HepG2 (cell line): ENCODE data around the gene STH. TPM values are rescaled to one million over a fixed set of nuclear protein-coding genes. Genes with fewer than 3 reads are reported as not detected.

Source experiments
- DPF2 ChIP-seq: sonication (generic); formaldehyde crosslinking; IDR thresholded peaks from 2 replicates; pipeline ENCODE4 v1.4.0; 2020; ENCODE audit warnings: mild to moderate bottlenecking, low read depth, missing genetic modification reagents, borderline replicate concordance
- ELF1 ChIP-seq: sonication (generic); formaldehyde crosslinking; IDR thresholded peaks from 2 replicates; pipeline ENCODE4 v1.4.0; 2020; ENCODE audit warnings: missing genetic modification reagents
- HNRNPL ChIP-seq: fragments of 200-400 bp; formaldehyde crosslinking; IDR thresholded peaks from 2 replicates; pipeline ENCODE4 v1.6.1; 2017; ENCODE audit warnings: mild to moderate bottlenecking, low read depth, low read length
- HOXD1 ChIP-seq: sonication (generic); formaldehyde crosslinking; IDR thresholded peaks from 2 replicates; pipeline ENCODE4 v1.5.0; 2020; ENCODE audit warnings: missing genetic modification reagents
- KLF15 ChIP-seq: sonication (generic); formaldehyde crosslinking; IDR thresholded peaks from 2 replicates; pipeline ENCODE4 v1.8.1; 2023; ENCODE audit warnings: borderline replicate concordance, mild to moderate bottlenecking, inconsistent platforms, missing genetic modification reagents, mixed read lengths
- TCF7 ChIP-seq: sonication (generic); IDR thresholded peaks from 2 replicates; pipeline ENCODE4 v1.6.1; 2016; ENCODE audit warnings: antibody characterized with exemption, low read depth
- YEATS4 ChIP-seq: sonication (generic); formaldehyde crosslinking; IDR thresholded peaks from 2 replicates; pipeline ENCODE4 v1.4.0; 2020; ENCODE audit warnings: missing genetic modification reagents, borderline replicate concordance
- ZFP36L2 ChIP-seq: sonication (generic); formaldehyde crosslinking; IDR thresholded peaks from 2 replicates; pipeline ENCODE4 v1.4.0; 2020; ENCODE audit warnings: missing genetic modification reagents
- ZNF101 ChIP-seq: sonication (generic); formaldehyde crosslinking; IDR thresholded peaks from 2 replicates; pipeline ENCODE4 v1.4.0; 2020; ENCODE audit warnings: mild to moderate bottlenecking, low read depth, missing genetic modification reagents, borderline replicate concordance
- ZNF263 ChIP-seq: sonication (generic); formaldehyde crosslinking; IDR thresholded peaks from 2 replicates; pipeline ENCODE4 v1.4.0; 2020; ENCODE audit warnings: missing genetic modification reagents
- ZNF510 ChIP-seq: sonication (generic); formaldehyde crosslinking; IDR thresholded peaks from 2 replicates; pipeline ENCODE4 v1.4.0; 2020; ENCODE audit warnings: low read depth, mild to moderate bottlenecking, missing genetic modification reagents
- ZSCAN31 ChIP-seq: sonication (generic); formaldehyde crosslinking; IDR thresholded peaks from 2 replicates; pipeline ENCODE4 v1.5.0; 2020; ENCODE audit warnings: low read depth, mild to moderate bottlenecking, missing genetic modification reagents
- polyA plus RNA-seq, 8 experiments: library from polyadenylated mRNA; depleted of rRNA in 3 of 8; stranded (reverse) in 7 of 8; unstranded in 1 of 8; fragments of >200 nt; fragmentation: Illumina TruSeq in 4 of 8; extraction: Trizol in 4 of 8; gene quantifications; 2 replicates each; pipeline versions ENCODE4 v1.2.1 to v1.2.3, GENCODE V29; 2011 to 2016; ENCODE audit warnings: low read depth in 4 of 8, missing spikeins in 1 of 8, mixed read lengths in 1 of 8; ENCODE audit not compliant: insufficient read depth in 1 of 8
- total RNA-seq, 5 experiments: library from RNA; depleted of rRNA; stranded (reverse); fragments of >200 nt; fragmentation: Illumina TruSeq; extraction: Trizol; gene quantifications; 2 replicates each; pipeline ENCODE4 v1.2.3, GENCODE V29; 2016; ENCODE audit warnings: low read depth in 1 of 5
- TF ChIP-seq, protein P1 (sequence below): sonication (generic); formaldehyde crosslinking; IDR thresholded peaks from 2 replicates; pipeline ENCODE4 v1.5.1; 2020; ENCODE audit warnings: mild to moderate bottlenecking, missing genetic modification reagents, borderline replicate concordance
- TF ChIP-seq, protein P2 (sequence below): sonication (generic); formaldehyde crosslinking; IDR thresholded peaks from 2 replicates; pipeline ENCODE4 v1.4.0; 2020; ENCODE audit warnings: mild to moderate bottlenecking, low read depth, missing genetic modification reagents
- TF ChIP-seq, protein P3 (sequence below): sonication (generic); formaldehyde crosslinking; IDR thresholded peaks from 2 replicates; pipeline ENCODE4 v1.5.0; 2020; ENCODE audit warnings: mild to moderate bottlenecking, low read depth, missing genetic modification reagents, borderline replicate concordance
- TF ChIP-seq, protein P4 (sequence below): sonication (generic); formaldehyde crosslinking; IDR thresholded peaks from 2 replicates; pipeline ENCODE4 v1.4.0; 2020; ENCODE audit warnings: missing genetic modification reagents, mild to moderate bottlenecking, borderline replicate concordance

The STH gene
- total and polyA plus RNA-seq, 2 of the 13 experiments (the other 11 are each of a cell fraction or from before 2014, with no cell fraction given), result not detected

DNA sequence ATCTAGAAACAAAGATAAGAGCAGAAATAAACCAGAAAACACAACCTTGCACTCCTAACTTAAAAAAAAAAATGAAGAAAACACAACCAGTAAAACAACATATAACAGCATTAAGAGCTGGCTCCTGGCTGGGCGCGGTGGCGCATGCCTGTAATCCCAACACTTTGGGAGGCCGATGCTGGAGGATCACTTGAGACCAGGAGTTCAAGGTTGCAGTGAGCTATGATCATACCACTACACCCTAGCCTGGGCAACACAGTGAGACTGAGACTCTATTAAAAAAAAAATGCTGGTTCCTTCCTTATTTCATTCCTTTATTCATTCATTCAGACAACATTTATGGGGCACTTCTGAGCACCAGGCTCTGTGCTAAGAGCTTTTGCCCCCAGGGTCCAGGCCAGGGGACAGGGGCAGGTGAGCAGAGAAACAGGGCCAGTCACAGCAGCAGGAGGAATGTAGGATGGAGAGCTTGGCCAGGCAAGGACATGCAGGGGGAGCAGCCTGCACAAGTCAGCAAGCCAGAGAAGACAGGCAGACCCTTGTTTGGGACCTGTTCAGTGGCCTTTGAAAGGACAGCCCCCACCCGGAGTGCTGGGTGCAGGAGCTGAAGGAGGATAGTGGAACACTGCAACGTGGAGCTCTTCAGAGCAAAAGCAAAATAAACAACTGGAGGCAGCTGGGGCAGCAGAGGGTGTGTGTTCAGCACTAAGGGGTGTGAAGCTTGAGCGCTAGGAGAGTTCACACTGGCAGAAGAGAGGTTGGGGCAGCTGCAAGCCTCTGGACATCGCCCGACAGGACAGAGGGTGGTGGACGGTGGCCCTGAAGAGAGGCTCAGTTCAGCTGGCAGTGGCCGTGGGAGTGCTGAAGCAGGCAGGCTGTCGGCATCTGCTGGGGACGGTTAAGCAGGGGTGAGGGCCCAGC lies 2.6 kb downstream of the STH start (continued):
- TF ChIP-seq, protein P1, sequence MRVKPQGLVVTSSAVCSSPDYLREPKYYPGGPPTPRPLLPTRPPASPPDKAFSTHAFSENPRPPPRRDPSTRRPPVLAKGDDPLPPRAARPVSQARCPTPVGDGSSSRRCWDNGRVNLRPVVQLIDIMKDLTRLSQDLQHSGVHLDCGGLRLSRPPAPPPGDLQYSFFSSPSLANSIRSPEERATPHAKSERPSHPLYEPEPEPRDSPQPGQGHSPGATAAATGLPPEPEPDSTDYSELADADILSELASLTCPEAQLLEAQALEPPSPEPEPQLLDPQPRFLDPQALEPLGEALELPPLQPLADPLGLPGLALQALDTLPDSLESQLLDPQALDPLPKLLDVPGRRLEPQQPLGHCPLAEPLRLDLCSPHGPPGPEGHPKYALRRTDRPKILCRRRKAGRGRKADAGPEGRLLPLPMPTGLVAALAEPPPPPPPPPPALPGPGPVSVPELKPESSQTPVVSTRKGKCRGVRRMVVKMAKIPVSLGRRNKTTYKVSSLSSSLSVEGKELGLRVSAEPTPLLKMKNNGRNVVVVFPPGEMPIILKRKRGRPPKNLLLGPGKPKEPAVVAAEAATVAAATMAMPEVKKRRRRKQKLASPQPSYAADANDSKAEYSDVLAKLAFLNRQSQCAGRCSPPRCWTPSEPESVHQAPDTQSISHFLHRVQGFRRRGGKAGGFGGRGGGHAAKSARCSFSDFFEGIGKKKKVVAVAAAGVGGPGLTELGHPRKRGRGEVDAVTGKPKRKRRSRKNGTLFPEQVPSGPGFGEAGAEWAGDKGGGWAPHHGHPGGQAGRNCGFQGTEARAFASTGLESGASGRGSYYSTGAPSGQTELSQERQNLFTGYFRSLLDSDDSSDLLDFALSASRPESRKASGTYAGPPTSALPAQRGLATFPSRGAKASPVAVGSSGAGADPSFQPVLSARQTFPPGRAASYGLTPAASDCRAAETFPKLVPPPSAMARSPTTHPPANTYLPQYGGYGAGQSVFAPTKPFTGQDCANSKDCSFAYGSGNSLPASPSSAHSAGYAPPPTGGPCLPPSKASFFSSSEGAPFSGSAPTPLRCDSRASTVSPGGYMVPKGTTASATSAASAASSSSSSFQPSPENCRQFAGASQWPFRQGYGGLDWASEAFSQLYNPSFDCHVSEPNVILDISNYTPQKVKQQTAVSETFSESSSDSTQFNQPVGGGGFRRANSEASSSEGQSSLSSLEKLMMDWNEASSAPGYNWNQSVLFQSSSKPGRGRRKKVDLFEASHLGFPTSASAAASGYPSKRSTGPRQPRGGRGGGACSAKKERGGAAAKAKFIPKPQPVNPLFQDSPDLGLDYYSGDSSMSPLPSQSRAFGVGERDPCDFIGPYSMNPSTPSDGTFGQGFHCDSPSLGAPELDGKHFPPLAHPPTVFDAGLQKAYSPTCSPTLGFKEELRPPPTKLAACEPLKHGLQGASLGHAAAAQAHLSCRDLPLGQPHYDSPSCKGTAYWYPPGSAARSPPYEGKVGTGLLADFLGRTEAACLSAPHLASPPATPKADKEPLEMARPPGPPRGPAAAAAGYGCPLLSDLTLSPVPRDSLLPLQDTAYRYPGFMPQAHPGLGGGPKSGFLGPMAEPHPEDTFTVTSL, result no peak
- no peak for TF ChIP-seq HOXD1 (CRISPR knock-in tag)
- TF ChIP-seq, protein P2, sequence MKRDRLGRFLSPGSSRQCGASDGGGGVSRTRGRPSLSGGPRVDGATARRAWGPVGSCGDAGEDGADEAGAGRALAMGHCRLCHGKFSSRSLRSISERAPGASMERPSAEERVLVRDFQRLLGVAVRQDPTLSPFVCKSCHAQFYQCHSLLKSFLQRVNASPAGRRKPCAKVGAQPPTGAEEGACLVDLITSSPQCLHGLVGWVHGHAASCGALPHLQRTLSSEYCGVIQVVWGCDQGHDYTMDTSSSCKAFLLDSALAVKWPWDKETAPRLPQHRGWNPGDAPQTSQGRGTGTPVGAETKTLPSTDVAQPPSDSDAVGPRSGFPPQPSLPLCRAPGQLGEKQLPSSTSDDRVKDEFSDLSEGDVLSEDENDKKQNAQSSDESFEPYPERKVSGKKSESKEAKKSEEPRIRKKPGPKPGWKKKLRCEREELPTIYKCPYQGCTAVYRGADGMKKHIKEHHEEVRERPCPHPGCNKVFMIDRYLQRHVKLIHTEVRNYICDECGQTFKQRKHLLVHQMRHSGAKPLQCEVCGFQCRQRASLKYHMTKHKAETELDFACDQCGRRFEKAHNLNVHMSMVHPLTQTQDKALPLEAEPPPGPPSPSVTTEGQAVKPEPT (CRISPR knock-in tag), result no peak
- no peak for TF ChIP-seq ZFP36L2
- no peak for TF ChIP-seq YEATS4
- TF ChIP-seq, protein P3, sequence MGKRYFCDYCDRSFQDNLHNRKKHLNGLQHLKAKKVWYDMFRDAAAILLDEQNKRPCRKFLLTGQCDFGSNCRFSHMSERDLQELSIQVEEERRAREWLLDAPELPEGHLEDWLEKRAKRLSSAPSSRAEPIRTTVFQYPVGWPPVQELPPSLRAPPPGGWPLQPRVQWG (CRISPR knock-in tag), result no peak
- no peak for TF ChIP-seq ZNF510 (CRISPR knock-in tag)
- TF ChIP-seq ZSCAN31 (CRISPR knock-in tag), result no peak
- TF ChIP-seq KLF15 (CRISPR knock-in tag), result no peak
- no peak for TF ChIP-seq HNRNPL
- no peak; the same call in 1 of the 2 replicates for TF ChIP-seq DPF2
- no peak for TF ChIP-seq ELF1
- no peak for TF ChIP-seq TCF7
- TF ChIP-seq ZNF263 (CRISPR knock-in tag), result no peak
- TF ChIP-seq, protein P4, sequence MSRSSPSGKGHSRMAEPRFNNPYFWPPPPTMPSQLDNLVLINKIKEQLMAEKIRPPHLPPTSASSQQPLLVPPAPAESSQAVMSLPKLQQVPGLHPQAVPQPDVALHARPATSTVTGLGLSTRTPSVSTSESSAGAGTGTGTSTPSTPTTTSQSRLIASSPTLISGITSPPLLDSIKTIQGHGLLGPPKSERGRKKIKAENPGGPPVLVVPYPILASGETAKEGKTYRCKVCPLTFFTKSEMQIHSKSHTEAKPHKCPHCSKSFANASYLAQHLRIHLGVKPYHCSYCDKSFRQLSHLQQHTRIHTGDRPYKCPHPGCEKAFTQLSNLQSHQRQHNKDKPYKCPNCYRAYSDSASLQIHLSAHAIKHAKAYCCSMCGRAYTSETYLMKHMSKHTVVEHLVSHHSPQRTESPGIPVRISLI (CRISPR knock-in tag), result 0 out of 2 replicates have a peak, but pooled peaks have one; percentile 29
- TF ChIP-seq ZNF101 (CRISPR knock-in tag), result no peak
